Ishikawa (cell line): Measurements from ENCODE around the gene SEH1L.

Experiments
- CEBPB ChIP-seq: IDR thresholded peaks from 2 replicates; pipeline ENCODE4 v1.6.1; 2012
- CREB1 ChIP-seq: IDR thresholded peaks from 2 replicates; pipeline ENCODE4 v1.6.1; 2012; ENCODE audit warnings: low read depth
- EGR1 ChIP-seq: IDR thresholded peaks from 2 replicates; pipeline ENCODE4 v1.6.1; 2012
- EP300 ChIP-seq: IDR thresholded peaks from 2 replicates; pipeline ENCODE4 v1.6.1; 2012; ENCODE audit warnings: borderline replicate concordance
- FOXM1 ChIP-seq: IDR thresholded peaks from 2 replicates; pipeline ENCODE4 v1.6.1; 2012; ENCODE audit warnings: low read depth, borderline replicate concordance
- MAX ChIP-seq: IDR thresholded peaks from 2 replicates; pipeline ENCODE4 v1.6.1; 2012
- NFIC ChIP-seq: IDR thresholded peaks from 2 replicates; pipeline ENCODE4 v1.6.1; 2012
- RAD21 ChIP-seq: IDR thresholded peaks from 2 replicates; pipeline ENCODE4 v1.6.1; 2012; ENCODE audit warnings: low read depth
- REST ChIP-seq: IDR thresholded peaks from 2 replicates; pipeline ENCODE4 v1.6.1; 2012; ENCODE audit warnings: low read depth, mild to moderate bottlenecking
- TAF1 ChIP-seq: IDR thresholded peaks from 2 replicates; pipeline ENCODE4 v1.6.1; 2012; ENCODE audit warnings: low read depth, mild to moderate bottlenecking
- TCF12 ChIP-seq: IDR thresholded peaks from 2 replicates; pipeline ENCODE4 v1.6.1; 2012; ENCODE audit warnings: low read depth
- TEAD4 ChIP-seq: IDR thresholded peaks from 2 replicates; pipeline ENCODE4 v1.6.1; 2012
- USF1 ChIP-seq: IDR thresholded peaks from 2 replicates; pipeline ENCODE4 v1.6.1; 2012
- YY1 ChIP-seq: IDR thresholded peaks from 2 replicates; pipeline ENCODE4 v1.6.1; 2012; ENCODE audit warnings: low read depth
- ZBTB7A ChIP-seq: IDR thresholded peaks from 2 replicates; pipeline ENCODE4 v1.6.1; 2012; ENCODE audit warnings: low read depth

The SEH1L gene

GRCh38 chr18:12944709-12945108 lies 3.1 kb upstream of the SEH1L start:
- TF ChIP-seq NFIC (no peak), YY1 (no peak), RAD21 (no peak), EP300 (no peak), EGR1 (no peak), REST (no peak), FOXM1 (no peak), MAX (no peak)

- TF ChIP-seq FOXM1 (no peak), NFIC (peak; percentile 85), USF1 (no peak), YY1 (no peak), TCF12 (peak; percentile 55; the same call in 1 of the 2 replicates), MAX (no peak; the same call in 1 of the 2 replicates), EP300 (no peak), RAD21 (no peak), TEAD4 (peak; percentile 96), ZBTB7A (no peak), EGR1 (no peak), REST (no peak), CREB1 (no peak), CEBPB (peak; percentile 87), TAF1 (no peak; the same call in 1 of the 2 replicates)
These were observed 1.1 kb upstream of the SEH1L start for GRCh38 chr18:12946549-12947284.

GRCh38 chr18:12948050-12948804 lies 416 bp downstream of the SEH1L start:
- TF ChIP-seq USF1 (peak; percentile 86), ZBTB7A (peak; percentile 49; the same call in 1 of the 2 replicates), TAF1 (no peak; the same call in 1 of the 2 replicates), FOXM1 (no peak), CREB1 (no peak), EP300 (no peak), CEBPB (no peak), NFIC (no peak), REST (no peak), YY1 (0 out of 2 replicates have a peak, but pooled peaks have one; percentile 39), TEAD4 (no peak), MAX (peak; percentile 99), RAD21 (no peak), EGR1 (no peak; the same call in 1 of the 2 replicates), TCF12 (no peak; the same call in 1 of the 2 replicates)
